Keratinocyte (primary cell): ENCODE results near the gene CNNM2. TPM values are rescaled to one million over a fixed set of nuclear protein-coding genes. Genes with fewer than 3 reads are reported as not detected.

ENCODE experiments used
- DNase-seq: peaks from one replicate; pipeline ENCODE4 v3.0.0-alpha.2; 2011; ENCODE audit warnings: low read depth, missing footprints, low spot score
- FAIRE-seq: peaks from 2 replicates; lab custom pipeline; 2011; peaks lifted over from hg19 to GRCh38; lab: Jason Lieb, UNC
- H2AFZ ChIP-seq: 2 replicates; pipeline ENCODE4 v1.6.0; 2012; ENCODE audit warnings: low read length, control low read depth, inconsistent platforms; ENCODE audit not compliant: control insufficient read depth
- H3K27ac ChIP-seq: 2 replicates; pipeline ENCODE4 v1.5.1; 2011; ENCODE audit warnings: low read length; ENCODE audit not compliant: control insufficient read depth, insufficient read depth
- H3K27me3 ChIP-seq: 3 replicates; pipeline ENCODE4 v1.6.0; 2011; ENCODE audit warnings: low read length; ENCODE audit not compliant: control insufficient read depth, insufficient read depth; ENCODE audit errors: extremely low read depth
- H3K36me3 ChIP-seq, 2 experiments: 2 replicates in 1 of 2; 3 replicates in 1 of 2; pipeline ENCODE4 v1.5.1; 2011; ENCODE audit warnings: low read length in 2 of 2, mild to moderate bottlenecking in 1 of 2; ENCODE audit not compliant: control insufficient read depth in 2 of 2, insufficient read depth in 2 of 2; ENCODE audit errors: extremely low read depth in 1 of 2
- H3K4me1 ChIP-seq: 3 replicates; pipeline ENCODE4 v1.5.1; 2011; ENCODE audit warnings: low read length; ENCODE audit not compliant: control insufficient read depth, insufficient read depth; ENCODE audit errors: extremely low read depth
- H3K4me2 ChIP-seq: 3 replicates; pipeline ENCODE4 v1.6.0; 2011; ENCODE audit warnings: low read depth, low read length; ENCODE audit not compliant: control insufficient read depth, insufficient read depth; ENCODE audit errors: extremely low read depth
- H3K4me3 ChIP-seq, 3 experiments: fragments of 200-600 bp in 1 of 3; sonication (generic) in 1 of 3; 2 replicates in 2 of 3; 3 replicates in 1 of 3; pipeline ENCODE4 v1.5.1; 2011 to 2016; ENCODE audit warnings: low read length in 3 of 3, mild to moderate bottlenecking in 3 of 3, control low read depth in 2 of 3, inconsistent platforms in 1 of 3, low read depth in 1 of 3, mixed read lengths in 1 of 3, mixed run types in 1 of 3, moderate library complexity in 1 of 3; ENCODE audit not compliant: control insufficient read depth in 2 of 3, insufficient read depth in 2 of 3; ENCODE audit errors: extremely low read depth in 1 of 3
- H3K79me2 ChIP-seq: 2 replicates; pipeline ENCODE4 v1.6.0; 2012; ENCODE audit warnings: low read length; ENCODE audit not compliant: control insufficient read depth, insufficient read depth
- H3K9ac ChIP-seq: 3 replicates; pipeline ENCODE4 v1.6.0; 2011; ENCODE audit warnings: low read length; ENCODE audit not compliant: control insufficient read depth, insufficient read depth; ENCODE audit errors: extremely low read depth
- H3K9me1 ChIP-seq: 3 replicates; pipeline ENCODE4 v1.6.0; 2011; ENCODE audit warnings: low read length; ENCODE audit not compliant: control insufficient read depth, insufficient read depth; ENCODE audit errors: extremely low read depth
- H3K9me3 ChIP-seq: 2 replicates; pipeline ENCODE4 v1.5.1; 2012; ENCODE audit warnings: low read depth, low read length; ENCODE audit not compliant: control insufficient read depth
- H4K20me1 ChIP-seq: 3 replicates; pipeline ENCODE4 v1.6.0; 2011; ENCODE audit warnings: low read length; ENCODE audit not compliant: control insufficient read depth, insufficient read depth; ENCODE audit errors: extremely low read depth
- EZH2 ChIP-seq: IDR thresholded peaks from one replicate; pipeline ENCODE4 v1.6.1; 2012; ENCODE audit warnings: inconsistent platforms, mild to moderate bottlenecking, low read length, moderate library complexity
- dilution Hi-C: fragments of 300-500 bp; cut with MboI; formaldehyde crosslinking; loops from one replicate; pipeline ENCODE4 v1.7.0; 2020; ENCODE audit warnings: low sequenced_read_pairs; ENCODE audit not compliant: extremely low pct_ligation_motif_present
- polyA plus RNA-seq, 5 experiments: library from polyadenylated mRNA; depleted of rRNA in 3 of 5; stranded (reverse) in 3 of 5; stranded (forward) in 1 of 5; unstranded in 1 of 5; fragments of >200 nt; gene quantifications; 1 replicate in 1 of 5; 2 replicates in 3 of 5; 3 replicates in 1 of 5; pipeline versions ENCODE4 v1.2.1 to v1.2.3, GENCODE V29; 2011 to 2012; ENCODE audit warnings: missing spikeins in 2 of 5, low read depth in 1 of 5, low replicate concordance in 1 of 5
- TF ChIP-seq, protein P1 (sequence below), 3 experiments: IDR thresholded peaks in 1 of 3; conservative IDR thresholded peaks in 1 of 3; optimal IDR thresholded peaks in 1 of 3; 2 replicates in 2 of 3; 3 replicates in 1 of 3; pipeline versions ENCODE3 to v1.5.1; 2011; ENCODE audit warnings: low read length in 3 of 3, mild to moderate bottlenecking in 3 of 3, moderate library complexity in 2 of 3, control low read depth in 1 of 3, inconsistent platforms in 1 of 3; ENCODE audit not compliant: insufficient read depth in 2 of 3; ENCODE audit errors: extremely low read depth in 1 of 3

Gene CNNM2
- polyA plus RNA-seq, 1 donor (not counting 4 experiments of a cell fraction or from before 2014, with no cell fraction given): 1.5 TPM

DNA sequence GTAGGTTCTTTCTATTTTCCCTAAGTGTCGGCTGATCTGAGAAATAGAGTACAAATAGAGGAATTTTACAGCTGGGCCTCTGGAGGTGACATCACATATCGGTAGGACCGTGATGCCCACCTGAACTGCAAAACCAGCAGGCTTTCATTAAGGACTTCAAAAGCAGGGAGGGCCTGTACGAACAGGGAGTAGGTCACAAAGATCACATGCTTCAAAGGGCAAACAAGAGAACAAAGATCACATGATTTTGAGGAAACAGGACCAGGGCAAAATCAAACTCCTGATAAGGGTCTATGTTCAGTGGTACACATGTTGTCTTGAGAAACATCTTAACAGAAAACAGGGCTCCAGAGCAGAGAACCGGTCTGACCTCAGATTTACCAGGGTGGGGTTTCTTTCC lies 88.9 kb downstream of the CNNM2 start:
- FAIRE-seq (no peak), DNase-seq (no peak)
- no peaks in the 10 kb centered on the region for H3K79me2 ChIP-seq
- H2AFZ ChIP-seq: no peak overlapping the region
- no peaks in the 10 kb centered on the region for H3K36me3 ChIP-seq
- no peak overlapping the region for H3K9ac ChIP-seq
- no peak overlapping the region for H3K4me3 ChIP-seq
- no peak overlapping the region for H3K4me2 ChIP-seq
- no peaks in the 10 kb centered on the region for H3K27me3 ChIP-seq
- no peak overlapping the region for H3K27ac ChIP-seq
- no peaks in the 10 kb centered on the region for H3K9me3 ChIP-seq
- dilution Hi-C loops: no loop called here
- no peaks in the 10 kb centered on the region for H4K20me1 ChIP-seq
- TF ChIP-seq, protein P1, sequence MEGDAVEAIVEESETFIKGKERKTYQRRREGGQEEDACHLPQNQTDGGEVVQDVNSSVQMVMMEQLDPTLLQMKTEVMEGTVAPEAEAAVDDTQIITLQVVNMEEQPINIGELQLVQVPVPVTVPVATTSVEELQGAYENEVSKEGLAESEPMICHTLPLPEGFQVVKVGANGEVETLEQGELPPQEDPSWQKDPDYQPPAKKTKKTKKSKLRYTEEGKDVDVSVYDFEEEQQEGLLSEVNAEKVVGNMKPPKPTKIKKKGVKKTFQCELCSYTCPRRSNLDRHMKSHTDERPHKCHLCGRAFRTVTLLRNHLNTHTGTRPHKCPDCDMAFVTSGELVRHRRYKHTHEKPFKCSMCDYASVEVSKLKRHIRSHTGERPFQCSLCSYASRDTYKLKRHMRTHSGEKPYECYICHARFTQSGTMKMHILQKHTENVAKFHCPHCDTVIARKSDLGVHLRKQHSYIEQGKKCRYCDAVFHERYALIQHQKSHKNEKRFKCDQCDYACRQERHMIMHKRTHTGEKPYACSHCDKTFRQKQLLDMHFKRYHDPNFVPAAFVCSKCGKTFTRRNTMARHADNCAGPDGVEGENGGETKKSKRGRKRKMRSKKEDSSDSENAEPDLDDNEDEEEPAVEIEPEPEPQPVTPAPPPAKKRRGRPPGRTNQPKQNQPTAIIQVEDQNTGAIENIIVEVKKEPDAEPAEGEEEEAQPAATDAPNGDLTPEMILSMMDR (optimal IDR thresholded peaks at IDR 0.05 in 1 of 3, IDR thresholded peaks at IDR 0.05 in 1 of 3, conservative IDR thresholded peaks at IDR 0.05 in 1 of 3; ENCODE audit: extremely low read depth in 1 of 3, insufficient read depth in 2 of 3, low read length in 3 of 3): no peak
- no peak for TF ChIP-seq EZH2
- H3K9me1 ChIP-seq: no peaks in the 10 kb centered on the region
- H3K4me1 ChIP-seq: no peaks in the 10 kb centered on the region

GRCh38 chr10:103013416-103013815 lies 95.3 kb downstream of the CNNM2 start:
- no peak overlapping the region for H3K4me3 ChIP-seq
- no peak overlapping the region for H2AFZ ChIP-seq
- FAIRE-seq (no peak), DNase-seq (no peak)
- no peak overlapping the region for H3K9ac ChIP-seq
- dilution Hi-C loops: no loop called here
- TF ChIP-seq, protein P1 (optimal IDR thresholded peaks at IDR 0.05 in 1 of 3, IDR thresholded peaks at IDR 0.05 in 1 of 3, conservative IDR thresholded peaks at IDR 0.05 in 1 of 3; ENCODE audit: extremely low read depth in 1 of 3, insufficient read depth in 2 of 3, low read length in 3 of 3): no peak
- TF ChIP-seq EZH2: no peak
- H3K79me2 ChIP-seq: no peaks in the 10 kb centered on the region
- H3K36me3 ChIP-seq: no peaks in the 10 kb centered on the region
- no peaks in the 10 kb centered on the region for H3K9me1 ChIP-seq
- H3K27ac ChIP-seq: no peak overlapping the region
- no peak overlapping the region for H3K4me2 ChIP-seq
- H3K9me3 ChIP-seq: no peaks in the 10 kb centered on the region
- no peaks in the 10 kb centered on the region for H4K20me1 ChIP-seq
- no peaks in the 10 kb centered on the region for H3K27me3 ChIP-seq
- H3K4me1 ChIP-seq: no peaks in the 10 kb centered on the region
